Trophoblast cell (in vitro differentiated cells and primary cell): ENCODE measurements around the gene MAGI2.

Source experiments
- DNase-seq, 2 donors: peaks; one replicate each; pipeline ENCODE4 v3.0.0-alpha.2; 2016
- H2AFZ ChIP-seq: 2 replicates; pipeline ENCODE4 v1.6.1; 2013; ENCODE audit warnings: low read length, moderate library complexity, mild to moderate bottlenecking; ENCODE audit not compliant: insufficient read depth, poor library complexity
- H2AK5ac ChIP-seq: 2 replicates; pipeline ENCODE4 v1.6.1; 2013; ENCODE audit warnings: mild to moderate bottlenecking, low read length
- H2BK120ac ChIP-seq: 2 replicates; pipeline ENCODE4 v1.6.1; 2013; ENCODE audit warnings: low read length, mild to moderate bottlenecking, moderate library complexity; ENCODE audit not compliant: insufficient read depth, poor library complexity
- H2BK12ac ChIP-seq: 2 replicates; pipeline ENCODE4 v1.6.1; 2013; ENCODE audit warnings: mild to moderate bottlenecking, low read length, moderate library complexity
- H2BK5ac ChIP-seq: 2 replicates; pipeline ENCODE4 v1.6.1; 2013; ENCODE audit warnings: low read length, low read depth, moderate library complexity, mild to moderate bottlenecking; ENCODE audit not compliant: poor library complexity
- H3K14ac ChIP-seq: 2 replicates; pipeline ENCODE4 v1.6.1; 2013; ENCODE audit warnings: mild to moderate bottlenecking, low read length
- H3K18ac ChIP-seq: 2 replicates; pipeline ENCODE4 v1.6.1; 2013; ENCODE audit warnings: mild to moderate bottlenecking, low read length
- H3K23ac ChIP-seq: 2 replicates; pipeline ENCODE4 v1.6.1; 2013; ENCODE audit warnings: low read length
- H3K27ac ChIP-seq: 2 replicates; pipeline ENCODE4 v1.5.1; 2013; ENCODE audit warnings: low read depth, mild to moderate bottlenecking, inconsistent platforms, low read length, moderate library complexity
- H3K27me3 ChIP-seq: 2 replicates; pipeline ENCODE4 v1.6.1; 2013; ENCODE audit warnings: inconsistent platforms, mild to moderate bottlenecking, low read length, moderate library complexity; ENCODE audit not compliant: insufficient read depth
- H3K36me3 ChIP-seq, 2 experiments: 1 replicate in 1 of 2; 2 replicates in 1 of 2; pipeline ENCODE4 v1.6.1; 2013; ENCODE audit warnings: low read length in 2 of 2, mild to moderate bottlenecking in 2 of 2, moderate library complexity in 1 of 2; ENCODE audit not compliant: insufficient read depth in 2 of 2, control insufficient read depth in 1 of 2
- H3K4ac ChIP-seq: 2 replicates; pipeline ENCODE4 v1.6.1; 2013; ENCODE audit warnings: low read depth, mild to moderate bottlenecking, low read length, moderate library complexity
- H3K4me1 ChIP-seq, 2 experiments: 1 replicate in 1 of 2; 2 replicates in 1 of 2; pipeline ENCODE4 v1.6.1; 2013; ENCODE audit warnings: low read length in 2 of 2, mild to moderate bottlenecking in 2 of 2, moderate library complexity in 1 of 2; ENCODE audit not compliant: insufficient read depth in 2 of 2, control insufficient read depth in 1 of 2
- H3K4me2 ChIP-seq: 2 replicates; pipeline ENCODE4 v1.6.1; 2013; ENCODE audit warnings: inconsistent platforms, mild to moderate bottlenecking, low read length, moderate library complexity
- H3K4me3 ChIP-seq: 2 replicates; pipeline ENCODE4 v1.5.1; 2013; ENCODE audit warnings: mild to moderate bottlenecking, low read depth, low read length, inconsistent platforms
- H3K79me1 ChIP-seq: one replicate; pipeline ENCODE4 v1.6.1; 2013; ENCODE audit warnings: low read length
- H3K79me2 ChIP-seq: 2 replicates; pipeline ENCODE4 v1.6.1; 2013; ENCODE audit warnings: low read length, mild to moderate bottlenecking; ENCODE audit not compliant: control insufficient read depth, insufficient read depth, poor library complexity
- H3K9ac ChIP-seq: 2 replicates; pipeline ENCODE4 v1.6.1; 2013; ENCODE audit warnings: mild to moderate bottlenecking, low read length
- H3K9me3 ChIP-seq: 2 replicates; pipeline ENCODE4 v1.6.1; 2013; ENCODE audit warnings: low read depth, mild to moderate bottlenecking, control low read depth, inconsistent platforms, low read length; ENCODE audit not compliant: insufficient read depth
- H4K12ac ChIP-seq: 2 replicates; pipeline ENCODE4 v1.6.1; 2013; ENCODE audit warnings: low read depth, mild to moderate bottlenecking, low read length, moderate library complexity
- H4K8ac ChIP-seq: 2 replicates; pipeline ENCODE4 v1.6.1; 2013; ENCODE audit warnings: low read depth, mild to moderate bottlenecking, low read length, moderate library complexity
- H4K91ac ChIP-seq: one replicate; pipeline ENCODE4 v1.6.1; 2013; ENCODE audit warnings: low read depth, mild to moderate bottlenecking, low read length, moderate library complexity
- WGBS: extraction: QIAGEN DNeasy Blood & Tissue Kit; methylation state at CpG from one replicate; pipeline ENCODE4 v1.1.7; 2013; ENCODE audit warnings: missing lambda C conversion rate; ENCODE audit not compliant: insufficient read length, insufficient coverage; ENCODE audit errors: extremely low coverage; 5-methylcytosine and 5-hydroxymethylcytosine counted together

Gene MAGI2

DNA sequence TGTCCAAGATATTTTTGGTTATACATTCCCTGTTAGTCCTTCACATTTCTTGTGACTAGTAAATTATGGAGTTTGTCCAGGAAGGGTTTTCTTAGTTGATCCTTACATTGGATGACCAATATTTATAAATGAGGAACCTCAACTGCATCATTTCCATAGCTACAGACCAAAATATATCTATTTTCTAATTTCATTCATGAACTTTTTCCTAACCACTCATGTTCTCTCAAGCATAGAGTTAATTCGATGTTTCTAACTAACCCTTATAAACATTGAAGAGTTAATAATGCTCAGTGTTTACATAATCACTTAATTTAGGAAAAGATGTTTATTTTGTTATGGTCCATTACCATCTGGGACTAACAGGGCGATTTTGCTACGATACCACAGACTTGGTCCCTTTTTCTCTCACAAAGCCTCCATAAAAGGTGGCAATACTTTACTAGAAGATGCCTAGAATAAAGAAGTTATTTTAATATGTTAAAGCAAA, 591.0 kb downstream of the MAGI2 start:
- H4K8ac ChIP-seq: no peak overlapping the region
- no peak overlapping the region for H2AK5ac ChIP-seq
- no peak overlapping the region for H2BK5ac ChIP-seq
- peaks cover 2% of the 10 kb centered on the region for H3K79me1 ChIP-seq
- H3K79me2 ChIP-seq: no peaks in the 10 kb centered on the region
- no peak for DNase-seq
- no peak overlapping the region for H3K23ac ChIP-seq
- no peak overlapping the region for H3K18ac ChIP-seq
- H3K9ac ChIP-seq: no peak overlapping the region
- no peaks in the 10 kb centered on the region for H3K27me3 ChIP-seq
- no peak overlapping the region for H3K4me3 ChIP-seq
- WGBS: no CpG with 5 or more reads among the region's 3 CpGs
- no peaks in the 10 kb centered on the region for H3K9me3 ChIP-seq
- no peak overlapping the region for H3K14ac ChIP-seq
- H4K91ac ChIP-seq: no peak overlapping the region
- H4K12ac ChIP-seq: no peak overlapping the region
- H2BK120ac ChIP-seq: no peak overlapping the region
- H3K4ac ChIP-seq: no peak overlapping the region
- H3K4me1 ChIP-seq: peaks cover 4 to 5% of the 10 kb centered on the region in 2 experiments
- no peak overlapping the region for H2BK12ac ChIP-seq
- no peaks in the 10 kb centered on the region for H3K36me3 ChIP-seq
- no peak overlapping the region for H3K27ac ChIP-seq
- no peak overlapping the region for H2AFZ ChIP-seq
- H3K4me2 ChIP-seq: no peak overlapping the region

- no peak overlapping the region for H2BK12ac ChIP-seq
- no peak overlapping the region for H3K14ac ChIP-seq
- no peaks in the 10 kb centered on the region for H3K36me3 ChIP-seq
- H3K27ac ChIP-seq: no peak overlapping the region
- H2BK120ac ChIP-seq: no peak overlapping the region
- no peaks in the 10 kb centered on the region for H3K9me3 ChIP-seq
- no peak overlapping the region for H3K18ac ChIP-seq
- H4K8ac ChIP-seq: no peak overlapping the region
- H2AFZ ChIP-seq: no peak overlapping the region
- H4K91ac ChIP-seq: no peak overlapping the region
- no peak overlapping the region for H3K4me3 ChIP-seq
- H2AK5ac ChIP-seq: no peak overlapping the region
- H3K4ac ChIP-seq: no peak overlapping the region
- H3K4me2 ChIP-seq: no peak overlapping the region
- H3K79me1 ChIP-seq: peaks cover 4% of the 10 kb centered on the region
- no peaks in the 10 kb centered on the region for H3K27me3 ChIP-seq
- no peak overlapping the region for H3K23ac ChIP-seq
- no peak overlapping the region for H3K9ac ChIP-seq
- no peak overlapping the region for H4K12ac ChIP-seq
- H3K4me1 ChIP-seq: peaks cover 4 to 5% of the 10 kb centered on the region in 2 experiments
- H3K79me2 ChIP-seq: no peaks in the 10 kb centered on the region
- DNase-seq: peak; percentile 47 to 81
- no CpG with 5 or more reads among the region's 6 CpGs for WGBS
- no peak overlapping the region for H2BK5ac ChIP-seq
Measured at GRCh38 chr7:78852951-78853350, 600.5 kb downstream of the MAGI2 start.

DNA sequence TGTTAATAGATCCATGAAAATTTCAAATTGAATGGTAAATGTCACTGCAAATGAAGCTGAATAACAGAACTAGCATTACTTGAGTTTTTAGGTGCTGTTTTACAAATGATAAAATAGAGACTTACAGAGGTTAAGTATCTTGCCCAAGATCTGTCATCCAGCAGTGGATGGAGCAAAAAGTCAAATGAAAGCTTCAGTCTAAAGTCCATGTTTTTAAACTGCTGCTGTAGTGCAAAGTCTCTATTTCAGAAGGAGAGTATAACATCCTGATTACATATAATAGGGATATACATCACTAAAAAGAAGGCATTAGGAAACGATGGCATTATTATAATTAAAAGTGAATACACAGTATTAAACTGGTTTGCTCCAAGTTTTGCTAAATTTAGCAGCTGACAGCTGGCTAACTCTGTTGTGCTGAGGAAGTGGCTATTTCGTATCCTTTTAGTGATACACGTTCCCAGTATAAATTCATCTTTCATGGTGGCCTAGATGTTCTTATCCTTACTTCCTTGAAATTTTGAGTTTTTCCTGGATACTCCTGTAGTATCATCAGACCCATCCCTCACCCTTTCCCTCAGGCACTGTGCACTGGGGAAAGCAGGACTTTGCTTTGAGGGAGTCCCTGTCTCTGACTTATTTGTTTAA, 603.2 kb downstream of the MAGI2 start:
- no peak for DNase-seq
- no peak overlapping the region for H3K4me3 ChIP-seq
- H3K27ac ChIP-seq: no peak overlapping the region
- no peak overlapping the region for H4K12ac ChIP-seq
- no peak overlapping the region for H2BK12ac ChIP-seq
- no peak overlapping the region for H4K8ac ChIP-seq
- H3K9me3 ChIP-seq: no peaks in the 10 kb centered on the region
- no peaks in the 10 kb centered on the region for H3K36me3 ChIP-seq
- H4K91ac ChIP-seq: no peak overlapping the region
- no peaks in the 10 kb centered on the region for H3K27me3 ChIP-seq
- H3K18ac ChIP-seq: no peak overlapping the region
- H2AFZ ChIP-seq: no peak overlapping the region
- H3K4me2 ChIP-seq: no peak overlapping the region
- peaks cover 4% of the 10 kb centered on the region for H3K79me1 ChIP-seq
- no CpG with 5 or more reads among the region's 3 CpGs for WGBS
- no peak overlapping the region for H2BK120ac ChIP-seq
- peaks cover 4 to 5% of the 10 kb centered on the region in 2 experiments for H3K4me1 ChIP-seq
- H3K79me2 ChIP-seq: no peaks in the 10 kb centered on the region
- no peak overlapping the region for H3K9ac ChIP-seq
- H2AK5ac ChIP-seq: no peak overlapping the region
- H3K23ac ChIP-seq: no peak overlapping the region
- H3K14ac ChIP-seq: no peak overlapping the region
- no peak overlapping the region for H2BK5ac ChIP-seq
- no peak overlapping the region for H3K4ac ChIP-seq

DNA sequence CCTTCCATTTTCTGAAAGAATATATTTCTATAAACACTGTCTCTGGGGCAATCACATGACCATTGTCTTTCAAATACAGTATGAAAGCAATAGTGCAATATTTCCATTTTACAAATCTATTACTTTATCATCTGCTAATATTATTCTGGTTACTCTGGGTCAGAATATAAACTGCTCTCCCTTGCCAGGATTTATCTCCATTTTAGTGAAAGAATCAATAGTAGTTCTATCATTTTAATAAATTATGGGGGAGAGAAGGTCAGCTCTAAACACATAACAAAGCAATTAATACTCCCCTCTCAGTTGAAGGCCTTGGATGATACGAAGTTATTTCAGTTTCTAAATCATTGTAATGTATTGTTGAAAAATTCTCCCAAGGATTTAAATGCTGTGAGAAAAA, 608.3 kb downstream of the MAGI2 start:
- Histone ChIP-seq H4K12ac (no peak overlapping the region), H3K4me1 (no peaks in the 10 kb centered on the region), H4K91ac (no peak overlapping the region), H3K79me2 (no peaks in the 10 kb centered on the region), H2AK5ac (no peak overlapping the region), H2BK5ac (no peak overlapping the region), H2BK12ac (no peak overlapping the region), H3K27me3 (no peaks in the 10 kb centered on the region), H3K9me3 (no peaks in the 10 kb centered on the region), H3K4ac (no peak overlapping the region), H2AFZ (no peak overlapping the region), H3K23ac (no peak overlapping the region), H3K27ac (no peak overlapping the region), H2BK120ac (no peak overlapping the region), H3K79me1 (no peaks in the 10 kb centered on the region), H3K14ac (no peak overlapping the region), H3K36me3 (no peaks in the 10 kb centered on the region), H4K8ac (no peak overlapping the region), H3K18ac (no peak overlapping the region), H3K4me2 (no peak overlapping the region), H3K9ac (no peak overlapping the region), H3K4me3 (no peak overlapping the region)
- no CpG with 5 or more reads among the region's 1 CpG for WGBS
- no peak for DNase-seq
